Fibroblast of skin of right quadriceps (primary cell): ENCODE measurements around the gene ST6GAL1.
A peak's percentile ranks its signal among the peaks of the same experiment; 100 is the strongest.
"Not testable (repeated sequence)": the region's sequence is repeated elsewhere in the genome, so short reads cannot be mapped to it uniquely, and the experiment has no call there.

Experiments
- DNase-seq: peaks from one replicate; pipeline ENCODE4 v3.0.0-alpha.2; 2013

Gene ST6GAL1

GRCh38 chr3:186998937-186999368 lies 68.6 kb downstream of the ST6GAL1 start:
- DNase-seq: no peak

- no peak for DNase-seq
Observed at GRCh38 chr3:187000711-187001151, 70.4 kb downstream of the ST6GAL1 start.

- DNase-seq: no peak
Observed at GRCh38 chr3:187002915-187003314, 72.6 kb downstream of the ST6GAL1 start.

- DNase-seq: no peak
Observed at GRCh38 chr3:187005827-187006481, 75.6 kb downstream of the ST6GAL1 start.

- no peak for DNase-seq
Observed at GRCh38 chr3:187006864-187007630, 76.7 kb downstream of the ST6GAL1 start.

- not testable (repeated sequence) for DNase-seq
Observed at GRCh38 chr3:187010382-187010781, 80.1 kb downstream of the ST6GAL1 start.

GRCh38 chr3:187011915-187012314 lies 81.6 kb downstream of the ST6GAL1 start:
- DNase-seq: no peak

- no peak for DNase-seq
Observed at GRCh38 chr3:187012609-187013051, 82.3 kb downstream of the ST6GAL1 start.

- peak; percentile 10 for DNase-seq
Observed at GRCh38 chr3:187013159-187013716, 82.9 kb downstream of the ST6GAL1 start.

- DNase-seq: no peak
Observed at GRCh38 chr3:187014417-187014864, 84.1 kb downstream of the ST6GAL1 start.

GRCh38 chr3:187015903-187016638 lies 85.7 kb downstream of the ST6GAL1 start:
- DNase-seq: no peak

GRCh38 chr3:187016639-187017345 lies 86.5 kb downstream of the ST6GAL1 start:
- DNase-seq: peak; percentile 29

- no peak for DNase-seq
Observed at GRCh38 chr3:187017511-187018230, 87.3 kb downstream of the ST6GAL1 start.

- no peak for DNase-seq
Observed at GRCh38 chr3:187019542-187020072, 89.3 kb downstream of the ST6GAL1 start.

- no peak for DNase-seq
Observed at GRCh38 chr3:187020376-187020775, 90.0 kb downstream of the ST6GAL1 start.

GRCh38 chr3:187021748-187022402 lies 91.5 kb downstream of the ST6GAL1 start:
- DNase-seq: no peak

- DNase-seq: no peak
Observed at GRCh38 chr3:187022403-187023029, 92.2 kb downstream of the ST6GAL1 start.

GRCh38 chr3:187023340-187023739 lies 93.0 kb downstream of the ST6GAL1 start:
- not testable (repeated sequence) for DNase-seq

GRCh38 chr3:187024536-187025226 lies 94.4 kb downstream of the ST6GAL1 start:
- no peak for DNase-seq

- DNase-seq: no peak
Observed at GRCh38 chr3:187025254-187025655, 94.9 kb downstream of the ST6GAL1 start.
